Mesenchymal stem cell (in vitro differentiated cells and primary cell): Measurements from ENCODE around the gene COQ10A.

Experiments
- DNase-seq: peaks from one replicate; pipeline ENCODE4 v3.0.0-alpha.2; 2013
- H2AFZ ChIP-seq: one replicate; pipeline ENCODE4 v1.6.1; 2013; ENCODE audit warnings: low read depth, mild to moderate bottlenecking, control low read depth, inconsistent platforms, low read length, moderate library complexity
- H2AK5ac ChIP-seq: 2 replicates; pipeline ENCODE4 v1.6.1; 2013; ENCODE audit warnings: low read length, moderate library complexity, mild to moderate bottlenecking, inconsistent platforms; ENCODE audit not compliant: severe bottlenecking
- H2BK120ac ChIP-seq: one replicate; pipeline ENCODE4 v1.6.1; 2013; ENCODE audit warnings: low read depth, mild to moderate bottlenecking, inconsistent platforms, low read length, moderate library complexity
- H2BK12ac ChIP-seq, 2 experiments: one replicate each; pipeline ENCODE4 v1.6.1; 2013; ENCODE audit warnings: inconsistent platforms in 2 of 2, low read length in 2 of 2, mild to moderate bottlenecking in 2 of 2, moderate library complexity in 2 of 2, control low read depth in 1 of 2
- H2BK15ac ChIP-seq: one replicate; pipeline ENCODE4 v1.6.1; 2013; ENCODE audit warnings: mild to moderate bottlenecking, low read depth, inconsistent platforms; ENCODE audit not compliant: poor library complexity, severe bottlenecking
- H2BK5ac ChIP-seq: 2 replicates; pipeline ENCODE4 v1.6.1; 2013; ENCODE audit warnings: low read depth, mild to moderate bottlenecking, low read length, control low read depth, inconsistent platforms; ENCODE audit not compliant: poor library complexity, severe bottlenecking
- H3K14ac ChIP-seq, 2 experiments: one replicate each; pipeline ENCODE4 v1.6.1; 2013; ENCODE audit warnings: inconsistent platforms in 2 of 2, low read length in 2 of 2, control low read depth in 1 of 2, mild to moderate bottlenecking in 1 of 2, moderate library complexity in 1 of 2
- H3K18ac ChIP-seq, 2 experiments: one replicate each; pipeline ENCODE4 v1.6.1; 2013; ENCODE audit warnings: inconsistent platforms in 2 of 2, low read length in 2 of 2, control low read depth in 1 of 2, low read depth in 1 of 2, mild to moderate bottlenecking in 1 of 2
- H3K23ac ChIP-seq, 2 experiments: one replicate each; pipeline ENCODE4 v1.6.1; 2013; ENCODE audit warnings: inconsistent platforms in 2 of 2, low read length in 2 of 2, mild to moderate bottlenecking in 2 of 2, moderate library complexity in 2 of 2, control low read depth in 1 of 2
- H3K27ac ChIP-seq: 2 replicates; pipeline ENCODE4 v1.5.1; 2013; ENCODE audit warnings: mild to moderate bottlenecking, moderate library complexity, low read length, control low read depth, inconsistent platforms; ENCODE audit not compliant: poor library complexity, severe bottlenecking
- H3K27me3 ChIP-seq, 2 experiments: 2 replicates each; pipeline versions ENCODE4 v1.6.1 to v1.7.0; 2013; ENCODE audit warnings: low read length in 2 of 2, mild to moderate bottlenecking in 2 of 2, moderate library complexity in 2 of 2, control low read depth in 1 of 2, inconsistent platforms in 1 of 2; ENCODE audit not compliant: control insufficient read depth in 1 of 2, insufficient read depth in 1 of 2
- H3K36me3 ChIP-seq, 2 experiments: 2 replicates each; pipeline versions ENCODE4 v1.6.1 to v1.7.0; 2013; ENCODE audit warnings: low read length in 2 of 2, control low read depth in 1 of 2, inconsistent platforms in 1 of 2, low read depth in 1 of 2, mild to moderate bottlenecking in 1 of 2; ENCODE audit not compliant: insufficient read depth in 2 of 2, control insufficient read depth in 1 of 2
- H3K4ac ChIP-seq, 2 experiments: one replicate each; pipeline ENCODE4 v1.6.1; 2013; ENCODE audit warnings: inconsistent platforms in 2 of 2, low read length in 2 of 2, mild to moderate bottlenecking in 2 of 2, moderate library complexity in 2 of 2, control low read depth in 1 of 2, low read depth in 1 of 2
- H3K4me1 ChIP-seq: 2 replicates; pipeline ENCODE4 v1.6.1; 2013; ENCODE audit warnings: low read depth, low read length, control low read depth; ENCODE audit not compliant: control insufficient read depth, insufficient read depth
- H3K4me2 ChIP-seq: 2 replicates; pipeline ENCODE4 v1.6.1; 2013; ENCODE audit warnings: low read length, mild to moderate bottlenecking, inconsistent platforms; ENCODE audit not compliant: poor library complexity, severe bottlenecking
- H3K4me3 ChIP-seq, 2 experiments: 2 replicates each; pipeline versions ENCODE4 v1.5.1 to v1.7.0; 2013; ENCODE audit warnings: low read length in 2 of 2, mild to moderate bottlenecking in 2 of 2, control low read depth in 1 of 2, low read depth in 1 of 2; ENCODE audit not compliant: insufficient read depth in 1 of 2
- H3K79me1 ChIP-seq: replicated peaks from 2 replicates; pipeline ENCODE4 v1.6.1; 2013; ENCODE audit warnings: mild to moderate bottlenecking, control low read depth, low read length, inconsistent platforms; ENCODE audit not compliant: poor library complexity, severe bottlenecking
- H3K9ac ChIP-seq: 2 replicates; pipeline ENCODE4 v1.7.0; 2013; ENCODE audit warnings: mild to moderate bottlenecking, low read length, moderate library complexity
- H3K9me3 ChIP-seq: 2 replicates; pipeline ENCODE4 v1.7.0; 2013; ENCODE audit warnings: mild to moderate bottlenecking, low read length; ENCODE audit not compliant: control insufficient read depth
- H4K8ac ChIP-seq: one replicate; pipeline ENCODE4 v1.6.1; 2013; ENCODE audit warnings: inconsistent platforms, mild to moderate bottlenecking, low read length, moderate library complexity
- H4K91ac ChIP-seq: one replicate; pipeline ENCODE4 v1.6.1; 2013; ENCODE audit warnings: mild to moderate bottlenecking, low read length, inconsistent platforms
- WGBS: methylation state at CpG from one replicate; pipeline ENCODE4 v1.1.7; 2013; ENCODE audit warnings: mixed read lengths; 5-methylcytosine and 5-hydroxymethylcytosine counted together

COQ10A gene

GRCh38 chr12:56304276-56304675 lies 37.5 kb downstream of the COQ10A start:
- Histone ChIP-seq H2BK15ac (no peak overlapping the region), H3K4me3 (no peak overlapping the region), H2AFZ (no peak overlapping the region), H3K4me1 (peaks cover 13% of the 10 kb centered on the region), H3K4me2 (no peak overlapping the region), H3K18ac (no peak overlapping the region), H2BK5ac (no peak overlapping the region), H2BK120ac (no peak overlapping the region), H4K91ac (no peak overlapping the region), H3K4ac (no peak overlapping the region), H3K9ac (no peak overlapping the region), H3K9me3 (no peaks in the 10 kb centered on the region), H3K23ac (no peak overlapping the region), H3K27ac (no peak overlapping the region), H3K79me1 (peaks cover 16% of the 10 kb centered on the region), H3K14ac (no peak overlapping the region), H4K8ac (no peak overlapping the region), H3K36me3 (peaks cover 25 to 51% of the 10 kb centered on the region in 2 experiments), H2BK12ac (no peak overlapping the region), H2AK5ac (no peak overlapping the region), H3K27me3 (no peaks in the 10 kb centered on the region)
- 100% methylated on average over 3 of the region's 3 CpGs for WGBS
- DNase-seq: no peak

- peaks cover 16% of the 10 kb centered on the region for H3K79me1 ChIP-seq
These were observed 38.3 kb downstream of the COQ10A start for GRCh38 chr12:56304872-56305590.

GRCh38 chr12:56307221-56307965 lies 40.7 kb downstream of the COQ10A start:
- Histone ChIP-seq H3K4me3 (no peak overlapping the region), H2AK5ac (no peak overlapping the region), H4K8ac (no peak overlapping the region), H4K91ac (no peak overlapping the region), H3K4me1 (peaks cover 2% of the 10 kb centered on the region), H3K4me2 (no peak overlapping the region), H3K36me3 (peaks cover 37 to 69% of the 10 kb centered on the region in 2 experiments), H2BK120ac (no peak overlapping the region), H3K79me1 (peaks cover 15% of the 10 kb centered on the region), H3K4ac (no peak overlapping the region), H3K9me3 (no peaks in the 10 kb centered on the region), H2BK5ac (no peak overlapping the region), H2AFZ (no peak overlapping the region), H3K18ac (no peak overlapping the region), H3K14ac (no peak overlapping the region), H3K9ac (no peak overlapping the region), H3K27me3 (no peaks in the 10 kb centered on the region), H2BK12ac (no peak overlapping the region), H3K27ac (peak overlapping the region; percentile 20), H2BK15ac (no peak overlapping the region), H3K23ac (no peak overlapping the region)
- WGBS: 97% methylated on average over 6 of the region's 7 CpGs
- no peak for DNase-seq

More at GRCh38 chr12:56304872-56305590, 38.3 kb downstream of the COQ10A start:
- Histone ChIP-seq H2AK5ac (no peak overlapping the region), H2AFZ (no peak overlapping the region), H4K91ac (no peak overlapping the region), H3K18ac (no peak overlapping the region), H3K27ac (no peak overlapping the region), H3K23ac (no peak overlapping the region), H3K4me3 (no peak overlapping the region), H3K4me2 (no peak overlapping the region), H2BK15ac (no peak overlapping the region), H3K4me1 (peaks cover 13% of the 10 kb centered on the region), H3K9me3 (no peaks in the 10 kb centered on the region), H2BK5ac (no peak overlapping the region), H3K4ac (no peak overlapping the region), H2BK12ac (no peak overlapping the region), H4K8ac (no peak overlapping the region), H3K14ac (no peak overlapping the region), H2BK120ac (no peak overlapping the region), H3K9ac (no peak overlapping the region), H3K36me3 (peaks cover 25 to 57% of the 10 kb centered on the region in 2 experiments), H3K27me3 (no peaks in the 10 kb centered on the region)
- no peak for DNase-seq
- 93% methylated on average over 3 of the region's 8 CpGs for WGBS

- Histone ChIP-seq H4K91ac (no peak overlapping the region), H3K23ac (no peak overlapping the region), H2BK15ac (no peak overlapping the region), H2BK120ac (no peak overlapping the region), H3K4me2 (no peak overlapping the region), H3K36me3 (peaks cover 41 to 69% of the 10 kb centered on the region in 2 experiments), H3K4me1 (peaks cover 2% of the 10 kb centered on the region), H3K18ac (no peak overlapping the region), H2AK5ac (no peak overlapping the region), H2BK12ac (no peak overlapping the region), H2BK5ac (no peak overlapping the region), H3K27ac (no peak overlapping the region), H2AFZ (no peak overlapping the region), H3K4ac (no peak overlapping the region), H3K79me1 (peaks cover 16% of the 10 kb centered on the region), H3K9me3 (no peaks in the 10 kb centered on the region), H3K14ac (no peak overlapping the region), H4K8ac (no peak overlapping the region), H3K27me3 (no peaks in the 10 kb centered on the region), H3K4me3 (no peak overlapping the region), H3K9ac (no peak overlapping the region)
- no peak for DNase-seq
- WGBS: 97% methylated on average over 1 of the region's 3 CpGs
These were observed 42.0 kb downstream of the COQ10A start for GRCh38 chr12:56308714-56309113.
